Measurements from ENCODE around the gene RNF149. TPM values are rescaled to one million over a fixed set of nuclear protein-coding genes. Genes with fewer than 3 reads are reported as not detected.

RNF149 gene
- total RNA-seq, 4 donors from 2014 or later = 14.7 to 27.7 (median 18.5) TPM

- Histone ChIP-seq H3K27ac (no peak overlapping the region), H3K4me3 (no peak overlapping the region), H3K27me3 (no peaks in the 10 kb centered on the region), H3K36me3 (no peaks in the 10 kb centered on the region), H3K9me3 (no peaks in the 10 kb centered on the region), H3K4me1 (no peaks in the 10 kb centered on the region)
- no peak for TF ChIP-seq POLR2A (IDR thresholded peaks at IDR 0.05)
- no peak for TF ChIP-seq CTCF (IDR thresholded peaks at IDR 0.05 in 4 of 5, conservative IDR thresholded peaks at IDR 0.05 in 1 of 5)
- in situ Hi-C loops (cut with MboI; ENCODE audit: low sequenced_read_pairs in 4 of 4) (loop anchor here in 2 of 4 donors (10.0 to 25.0 kb wide), 2 partner anchors 486 to 488 kb away; no protein-coding TSS in a partner anchor), intact Hi-C loops (cut with DNase I; ENCODE audit: low total_unique reads) (no loop called here)
- DNase-seq (no peak), ATAC-seq (no peak)
Observed at GRCh38 chr2:101348883-101349282, 40.4 kb upstream of the RNF149 start.

- intact Hi-C loops (cut with DNase I; ENCODE audit: low total_unique reads) = no loop called here
- H3K4me3 ChIP-seq = no peak overlapping the region
- no peaks in the 10 kb centered on the region for H3K36me3 ChIP-seq
- DNase-seq (no peak), ATAC-seq (no peak)
- in situ Hi-C loops (cut with MboI; ENCODE audit: low sequenced_read_pairs in 4 of 4) = loop anchor here in 2 of 4 donors (10.0 to 25.0 kb wide), 2 partner anchors 488 to 490 kb away; no protein-coding TSS in a partner anchor
- no peaks in the 10 kb centered on the region for H3K4me1 ChIP-seq
- no peak for TF ChIP-seq CTCF (IDR thresholded peaks at IDR 0.05 in 4 of 5, conservative IDR thresholded peaks at IDR 0.05 in 1 of 5)
- no peak for TF ChIP-seq POLR2A (IDR thresholded peaks at IDR 0.05)
- H3K27me3 ChIP-seq = no peaks in the 10 kb centered on the region
- no peaks in the 10 kb centered on the region for H3K9me3 ChIP-seq
- no peak overlapping the region for H3K27ac ChIP-seq
Observed at GRCh38 chr2:101346909-101347308, 38.4 kb upstream of the RNF149 start.

- in situ Hi-C loops (cut with MboI; ENCODE audit: low sequenced_read_pairs in 4 of 4) = loop anchor here in 2 of 4 donors (10.0 to 25.0 kb wide), 2 partner anchors 491 to 493 kb away; no protein-coding TSS in a partner anchor
- Histone ChIP-seq H3K27ac (no peak overlapping the region), H3K36me3 (no peaks in the 10 kb centered on the region), H3K9me3 (no peaks in the 10 kb centered on the region), H3K4me1 (no peaks in the 10 kb centered on the region), H3K4me3 (no peak overlapping the region), H3K27me3 (no peaks in the 10 kb centered on the region)
- DNase-seq (no peak), ATAC-seq (no peak)
- intact Hi-C loops (cut with DNase I; ENCODE audit: low total_unique reads) = loop anchor here (5.0 kb wide), 1 partner anchor 488 kb away; no protein-coding TSS in a partner anchor
- TF ChIP-seq POLR2A (IDR thresholded peaks at IDR 0.05) (no peak), CTCF (IDR thresholded peaks at IDR 0.05 in 4 of 5, conservative IDR thresholded peaks at IDR 0.05 in 1 of 5) (no peak)
Observed at GRCh38 chr2:101344137-101344536, 35.6 kb upstream of the RNF149 start.

- intact Hi-C loops (cut with DNase I; ENCODE audit: low total_unique reads) = loop anchor here (5.0 kb wide), 1 partner anchor 490 kb away; no protein-coding TSS in a partner anchor
- in situ Hi-C loops (cut with MboI; ENCODE audit: low sequenced_read_pairs in 4 of 4) = loop anchor here in 2 of 4 donors (10.0 to 25.0 kb wide), 2 partner anchors 492 to 495 kb away; no protein-coding TSS in a partner anchor
Observed at GRCh38 chr2:101342625-101343008, 34.1 kb upstream of the RNF149 start.

More at GRCh38 chr2:101342625-101343008, 34.1 kb upstream of the RNF149 start:
- Histone ChIP-seq H3K27me3 (no peaks in the 10 kb centered on the region), H3K27ac (no peak overlapping the region), H3K9me3 (no peaks in the 10 kb centered on the region), H3K4me1 (no peaks in the 10 kb centered on the region), H3K4me3 (no peak overlapping the region), H3K36me3 (no peaks in the 10 kb centered on the region)
- no peak for TF ChIP-seq CTCF (IDR thresholded peaks at IDR 0.05 in 4 of 5, conservative IDR thresholded peaks at IDR 0.05 in 1 of 5)
- ATAC-seq (no peak), DNase-seq (no peak)
